Subcutaneous adipose tissue (tissue), 4 donors: ENCODE measurements around the gene LRCH1. TPM values are rescaled to one million over a fixed set of nuclear protein-coding genes. Genes with fewer than 3 reads are reported as not detected.

Experiments used
- total RNA-seq, 4 donors: library from RNA; depleted of rRNA; stranded (reverse); fragments of >200 nt; gene quantifications; one replicate each; pipeline ENCODE4 v1.1.0, GENCODE V29; 2016
- TF ChIP-seq, protein P1 (sequence below): fragments of 450-650 bp; IDR thresholded peaks from one replicate; pipeline ENCODE4 v1.5.1; 2016; ENCODE audit warnings: low read depth, mild to moderate bottlenecking, control low read depth, antibody characterized with exemption, moderate library complexity

The LRCH1 gene
- total RNA-seq, 4 donors from 2014 or later = 18.9 to 27.5 (median 25.7) TPM

DNA sequence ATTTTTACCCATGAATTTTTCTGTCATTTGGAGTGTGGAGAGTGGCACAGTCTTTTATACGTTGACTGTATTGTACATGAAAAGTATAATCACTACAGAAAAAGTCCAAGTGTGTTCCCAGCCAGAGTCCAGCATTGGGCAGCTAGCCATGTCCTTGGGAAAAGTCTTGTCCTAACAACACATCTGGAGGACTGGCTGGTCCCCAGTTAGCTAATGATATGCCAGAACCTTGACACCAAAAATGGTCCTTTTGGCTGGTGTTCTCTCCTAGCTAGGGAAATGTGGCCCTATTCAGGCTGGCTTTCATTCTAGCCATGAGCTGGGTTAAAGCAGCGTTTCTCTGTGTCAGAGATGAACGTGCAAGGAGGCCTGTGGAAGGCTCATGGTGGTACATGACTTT lies 145.0 kb downstream of the LRCH1 start:
- TF ChIP-seq, protein P1, sequence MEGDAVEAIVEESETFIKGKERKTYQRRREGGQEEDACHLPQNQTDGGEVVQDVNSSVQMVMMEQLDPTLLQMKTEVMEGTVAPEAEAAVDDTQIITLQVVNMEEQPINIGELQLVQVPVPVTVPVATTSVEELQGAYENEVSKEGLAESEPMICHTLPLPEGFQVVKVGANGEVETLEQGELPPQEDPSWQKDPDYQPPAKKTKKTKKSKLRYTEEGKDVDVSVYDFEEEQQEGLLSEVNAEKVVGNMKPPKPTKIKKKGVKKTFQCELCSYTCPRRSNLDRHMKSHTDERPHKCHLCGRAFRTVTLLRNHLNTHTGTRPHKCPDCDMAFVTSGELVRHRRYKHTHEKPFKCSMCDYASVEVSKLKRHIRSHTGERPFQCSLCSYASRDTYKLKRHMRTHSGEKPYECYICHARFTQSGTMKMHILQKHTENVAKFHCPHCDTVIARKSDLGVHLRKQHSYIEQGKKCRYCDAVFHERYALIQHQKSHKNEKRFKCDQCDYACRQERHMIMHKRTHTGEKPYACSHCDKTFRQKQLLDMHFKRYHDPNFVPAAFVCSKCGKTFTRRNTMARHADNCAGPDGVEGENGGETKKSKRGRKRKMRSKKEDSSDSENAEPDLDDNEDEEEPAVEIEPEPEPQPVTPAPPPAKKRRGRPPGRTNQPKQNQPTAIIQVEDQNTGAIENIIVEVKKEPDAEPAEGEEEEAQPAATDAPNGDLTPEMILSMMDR = no peak

DNA sequence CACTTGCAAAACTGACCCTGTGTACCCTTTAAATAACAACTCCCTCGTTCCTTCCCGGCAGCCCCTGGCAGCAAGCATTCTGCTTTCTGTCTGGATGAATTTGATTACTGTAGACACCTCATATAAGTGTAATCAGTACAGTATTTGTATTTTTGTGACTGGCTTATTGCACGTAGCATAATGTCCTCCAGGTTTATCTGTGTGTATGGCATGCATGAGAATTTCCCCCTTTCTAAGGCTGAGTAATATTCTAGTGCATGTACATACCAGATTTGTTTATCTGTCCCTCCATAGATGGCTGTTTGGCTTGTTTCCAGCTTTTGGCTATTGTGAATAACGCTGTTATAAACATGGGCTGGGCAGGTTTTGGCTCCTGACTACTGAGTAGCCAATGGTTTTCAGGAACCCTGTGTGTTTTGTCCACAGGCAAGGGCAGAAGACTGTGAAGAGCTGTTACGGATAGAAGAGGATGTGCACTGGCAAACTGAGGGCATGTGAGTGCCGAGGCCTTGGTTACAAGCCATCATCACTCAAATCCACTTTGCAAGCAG lies 146.0 kb downstream of the LRCH1 start:
- TF ChIP-seq, protein P1 = no peak

DNA sequence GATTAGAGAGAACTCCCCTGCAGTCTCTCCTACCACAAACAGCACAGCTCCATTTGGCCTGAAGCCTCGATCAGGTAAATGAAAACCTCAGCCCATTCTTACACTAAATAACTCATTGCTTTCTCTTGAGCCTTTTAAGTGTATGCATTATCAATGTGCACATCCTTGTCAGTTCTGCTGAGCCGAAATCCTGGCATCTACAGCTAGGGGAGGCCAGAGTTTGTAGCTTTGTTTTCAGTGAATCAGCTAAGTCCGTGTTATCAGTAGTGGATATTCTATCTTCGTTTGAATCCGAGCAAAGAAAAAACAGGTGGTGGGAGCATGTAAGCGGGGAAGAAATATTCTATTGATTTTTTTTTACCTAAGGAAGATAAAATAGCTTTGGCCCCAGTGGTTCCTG lies 159.6 kb downstream of the LRCH1 start:
- TF ChIP-seq, protein P1 = no peak

DNA sequence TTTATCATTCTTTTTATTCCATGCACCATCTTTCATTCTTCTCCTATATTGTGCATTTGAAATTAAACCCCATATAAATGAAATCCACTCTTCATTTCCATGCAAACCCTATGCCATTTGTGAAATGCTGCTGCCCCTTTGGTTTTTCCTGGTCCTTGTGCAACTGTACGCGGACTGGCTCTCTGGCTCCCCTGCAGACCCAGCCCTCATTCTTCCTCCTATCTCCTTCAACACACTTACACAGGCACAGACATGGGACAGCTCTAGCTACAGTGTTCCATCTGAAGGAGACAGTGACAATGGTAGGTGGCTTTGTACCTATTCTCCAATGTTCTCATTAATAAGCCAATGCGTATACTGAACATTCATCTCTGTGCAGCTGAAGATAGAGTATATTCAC lies 162.4 kb downstream of the LRCH1 start:
- TF ChIP-seq, protein P1 = no peak

DNA sequence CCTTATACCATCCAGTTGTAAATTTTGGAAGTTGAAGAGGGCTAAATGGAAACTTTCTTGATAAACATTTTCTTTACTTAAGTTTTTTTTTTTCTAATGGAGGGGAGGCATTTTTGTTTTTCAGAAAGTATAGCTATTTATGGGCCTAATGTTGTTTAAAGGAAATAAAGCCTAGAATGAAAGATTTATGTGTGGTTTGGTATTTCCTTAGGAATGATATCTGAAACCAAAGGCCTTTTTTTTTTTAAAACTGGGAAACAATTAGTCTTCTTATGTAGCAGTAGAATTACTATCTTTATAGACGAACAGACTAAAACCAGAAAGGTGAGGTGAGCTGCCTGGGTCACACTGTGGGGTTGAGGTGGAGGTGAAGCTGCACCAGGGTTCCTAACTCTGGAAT lies 163.9 kb downstream of the LRCH1 start:
- TF ChIP-seq, protein P1 = no peak

DNA sequence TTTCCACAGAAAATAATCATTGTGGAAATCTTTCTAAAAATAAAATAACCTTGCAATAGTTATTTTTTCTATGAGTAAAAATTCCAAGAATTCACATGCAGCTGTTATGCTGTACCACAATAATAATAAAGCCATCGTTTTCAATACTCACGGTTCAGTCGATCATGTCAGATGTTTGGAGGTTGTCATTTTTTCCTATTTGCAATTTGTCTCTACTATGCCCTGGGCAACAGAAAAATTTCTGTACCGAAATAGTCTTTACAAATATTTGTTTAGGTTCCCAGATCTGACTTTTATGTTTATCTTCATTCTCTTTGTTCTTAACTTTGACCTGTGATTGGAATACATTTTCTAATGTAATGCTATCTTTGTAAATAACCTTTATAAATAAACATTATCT lies 164.3 kb downstream of the LRCH1 start:
- TF ChIP-seq, protein P1 = no peak

DNA sequence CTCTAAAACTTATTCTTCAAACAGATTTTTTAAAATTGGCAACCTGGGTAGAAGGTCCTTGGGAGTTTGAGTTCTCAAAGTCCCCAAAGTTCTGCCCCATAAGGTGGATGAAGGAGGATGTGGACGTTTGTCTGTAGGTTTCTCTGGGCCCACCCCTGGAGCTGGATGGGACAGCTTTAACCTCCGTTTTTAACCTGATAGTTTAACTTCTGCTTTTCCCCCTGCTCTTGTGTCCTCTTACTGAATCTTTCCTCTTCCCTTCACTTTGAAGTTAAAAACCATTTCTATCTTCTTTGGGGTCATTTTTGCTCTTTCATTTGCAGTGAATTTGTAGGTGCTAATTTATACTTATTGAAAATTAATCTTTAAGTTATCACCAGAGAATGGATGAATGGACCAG lies 164.9 kb downstream of the LRCH1 start:
- TF ChIP-seq, protein P1 = no peak
